HepG2 (cell line): Measurements from ENCODE around the gene C17orf75. TPM values are rescaled to one million over a fixed set of nuclear protein-coding genes. Genes with fewer than 3 reads are reported as not detected.
A peak's percentile ranks its signal among the peaks of the same experiment; 100 is the strongest.

ENCODE experiments used
- DR1 ChIP-seq: sonication (generic); formaldehyde crosslinking; IDR thresholded peaks from 2 replicates; pipeline ENCODE4 v1.8.0; 2021; ENCODE audit warnings: mild to moderate bottlenecking, missing genetic modification reagents, inconsistent platforms
- EED ChIP-seq: sonication (generic); formaldehyde crosslinking; IDR thresholded peaks from 2 replicates; pipeline ENCODE4 v1.5.0; 2020; ENCODE audit warnings: mild to moderate bottlenecking, missing genetic modification reagents
- ELF3 ChIP-seq: IDR thresholded peaks from 2 replicates; pipeline ENCODE4 v1.6.1; 2016; ENCODE audit warnings: missing genetic modification reagents, missing compliant biosample characterization
- FOXA3 ChIP-seq: IDR thresholded peaks from 2 replicates; pipeline ENCODE4 v1.6.1; 2016; ENCODE audit warnings: missing genetic modification reagents, missing compliant biosample characterization
- KAT2B ChIP-seq: fragments of 150-350 bp; IDR thresholded peaks from 2 replicates; pipeline ENCODE4 v1.6.1; 2014; ENCODE audit warnings: low read depth, low read length, borderline replicate concordance
- NCOA2 ChIP-seq: sonication (generic); formaldehyde crosslinking; IDR thresholded peaks from 2 replicates; pipeline ENCODE4 v1.8.0; 2022; ENCODE audit warnings: inconsistent platforms
- POLR2AphosphoS5 ChIP-seq: IDR thresholded peaks from 2 replicates; pipeline ENCODE4 v1.6.1; 2012; ENCODE audit warnings: low read depth, low read length
- SNAPC2 ChIP-seq: sonication (generic); formaldehyde crosslinking; IDR thresholded peaks from 2 replicates; pipeline ENCODE4 v1.8.1; 2022; ENCODE audit warnings: mild to moderate bottlenecking, missing genetic modification reagents
- SSRP1 ChIP-seq: IDR thresholded peaks from 2 replicates; pipeline ENCODE4 v1.6.1; 2016; ENCODE audit warnings: control low read depth
- TCF12 ChIP-seq, 2 experiments: fragments of 450-650 bp in 1 of 2; sonication (generic) in 1 of 2; formaldehyde crosslinking in 1 of 2; IDR thresholded peaks; 2 replicates each; pipeline versions ENCODE4 v1.6.1 to v1.8.0; 2017 to 2022; ENCODE audit warnings: antibody characterized with exemption in 1 of 2, mild to moderate bottlenecking in 1 of 2, missing genetic modification reagents in 1 of 2, moderate library complexity in 1 of 2
- ZMYM4 ChIP-seq: sonication (generic); formaldehyde crosslinking; IDR thresholded peaks from 2 replicates; pipeline ENCODE4 v1.8.1; 2023; ENCODE audit warnings: mild to moderate bottlenecking, missing genetic modification reagents
- ZNF101 ChIP-seq: sonication (generic); formaldehyde crosslinking; IDR thresholded peaks from 2 replicates; pipeline ENCODE4 v1.4.0; 2020; ENCODE audit warnings: mild to moderate bottlenecking, low read depth, missing genetic modification reagents, borderline replicate concordance
- ZNF3 ChIP-seq: IDR thresholded peaks from 2 replicates; pipeline ENCODE4 v1.7.0; 2017; ENCODE audit warnings: inconsistent platforms
- ZNF430 ChIP-seq: sonication (generic); formaldehyde crosslinking; IDR thresholded peaks from 2 replicates; pipeline ENCODE4 v1.9.0; 2021; ENCODE audit warnings: mild to moderate bottlenecking, missing genetic modification reagents
- ZNF431 ChIP-seq: sonication (generic); formaldehyde crosslinking; IDR thresholded peaks from 2 replicates; pipeline ENCODE4 v1.9.0; 2022; ENCODE audit warnings: missing genetic modification reagents, low read depth, mild to moderate bottlenecking, borderline replicate concordance
- ZNF672 ChIP-seq: sonication (generic); formaldehyde crosslinking; IDR thresholded peaks from 2 replicates; pipeline ENCODE4 v1.8.1; 2022; ENCODE audit warnings: missing genetic modification reagents
- polyA plus RNA-seq, 8 experiments: library from polyadenylated mRNA; depleted of rRNA in 3 of 8; stranded (reverse) in 7 of 8; unstranded in 1 of 8; fragments of >200 nt; fragmentation: Illumina TruSeq in 4 of 8; extraction: Trizol in 4 of 8; gene quantifications; 2 replicates each; pipeline versions ENCODE4 v1.2.1 to v1.2.3, GENCODE V29; 2011 to 2016; ENCODE audit warnings: low read depth in 4 of 8, missing spikeins in 1 of 8, mixed read lengths in 1 of 8; ENCODE audit not compliant: insufficient read depth in 1 of 8
- total RNA-seq, 5 experiments: library from RNA; depleted of rRNA; stranded (reverse); fragments of >200 nt; fragmentation: Illumina TruSeq; extraction: Trizol; gene quantifications; 2 replicates each; pipeline ENCODE4 v1.2.3, GENCODE V29; 2016; ENCODE audit warnings: low read depth in 1 of 5
- TF ChIP-seq, protein P1 (sequence below): sonication (generic); formaldehyde crosslinking; IDR thresholded peaks from 2 replicates; pipeline ENCODE4 v1.4.0; 2020; ENCODE audit warnings: mild to moderate bottlenecking, missing genetic modification reagents, borderline replicate concordance
- TF ChIP-seq, protein P2 (sequence below): sonication (generic); formaldehyde crosslinking; IDR thresholded peaks from 2 replicates; pipeline ENCODE4 v1.8.0; 2022; ENCODE audit warnings: missing genetic modification reagents, mild to moderate bottlenecking, borderline replicate concordance
- TF ChIP-seq, protein P3 (sequence below): sonication (generic); formaldehyde crosslinking; IDR thresholded peaks from 2 replicates; pipeline ENCODE4 v1.5.0; 2020; ENCODE audit warnings: missing genetic modification reagents, mild to moderate bottlenecking, borderline replicate concordance
- TF ChIP-seq, protein P4 (sequence below): sonication (generic); formaldehyde crosslinking; IDR thresholded peaks from 2 replicates; pipeline ENCODE4 v1.5.0; 2020; ENCODE audit warnings: missing genetic modification reagents
- TF ChIP-seq, protein P5 (sequence below): sonication (generic); formaldehyde crosslinking; IDR thresholded peaks from 2 replicates; pipeline ENCODE4 v1.4.0; 2020; ENCODE audit warnings: missing genetic modification reagents

The C17orf75 gene
- total and polyA plus RNA-seq, 2 of the 13 experiments (the other 11 are each of a cell fraction or from before 2014, with no cell fraction given) = 16.2 to 33.0 TPM

DNA sequence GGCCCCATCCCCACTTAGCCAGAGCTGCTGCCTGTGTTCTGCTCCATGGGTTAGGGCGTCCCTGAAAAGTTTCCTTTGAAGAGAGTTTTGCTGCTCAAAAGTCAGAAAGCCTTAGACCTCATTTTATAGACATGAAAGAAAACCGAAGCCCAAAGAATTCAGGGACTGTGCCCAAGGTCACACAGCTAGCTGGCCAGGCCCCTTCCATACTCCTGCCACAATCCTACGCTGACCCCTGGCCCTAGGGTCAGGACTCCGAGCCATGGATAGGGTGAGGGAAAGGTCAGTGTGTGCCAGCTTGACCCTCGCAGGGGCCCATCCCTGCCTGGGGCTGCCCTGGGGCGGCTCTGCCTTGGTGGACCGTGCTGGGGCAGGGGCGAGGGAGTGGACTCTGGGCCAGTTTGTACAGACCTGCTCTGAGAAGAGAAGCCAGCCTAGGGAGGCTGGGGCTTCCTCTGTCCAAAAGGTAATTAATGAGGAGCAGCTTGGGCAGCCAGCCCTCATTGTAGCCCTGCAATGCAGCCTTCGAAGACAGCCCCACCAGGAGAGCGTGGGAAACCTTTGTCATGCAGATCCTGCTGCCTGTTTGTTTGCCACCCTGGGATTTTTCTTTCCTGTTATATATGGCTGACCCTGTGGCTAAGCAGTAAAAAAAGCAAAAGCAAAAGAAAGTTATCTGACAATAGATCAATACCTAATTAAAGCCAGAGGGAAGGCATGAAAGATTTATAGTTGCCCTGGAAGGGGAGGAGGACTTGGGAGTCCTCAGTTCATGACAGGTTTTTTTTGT, 38.9 kb downstream of the C17orf75 start (continued):
- TF ChIP-seq ELF3 (CRISPR knock-in tag) (peak; percentile 43; the same call in 1 of the 2 replicates), ZNF430 (CRISPR knock-in tag) (no peak), EED (CRISPR knock-in tag) (no peak), ZNF431 (CRISPR knock-in tag) (no peak), ZNF101 (no peak), ZNF672 (CRISPR knock-in tag) (no peak), FOXA3 (CRISPR knock-in tag) (peak; percentile 39), KAT2B (no peak), DR1 (CRISPR knock-in tag) (0 out of 2 replicates have a peak, but pooled peaks have one; percentile 29), NCOA2 (CRISPR knock-in tag) (peak; percentile 83), TCF12 (IDR thresholded peaks at IDR 0.05) (no peak), TCF12 (CRISPR knock-in tag; IDR thresholded peaks at IDR 0.05) (0 out of 2 replicates have a peak, but pooled peaks have one; percentile 57), POLR2AphosphoS5 (no peak), SSRP1 (no peak), ZMYM4 (peak; percentile 79), ZNF3 (CRISPR knock-in tag) (no peak), SNAPC2 (CRISPR knock-in tag) (0 out of 2 replicates have a peak, but pooled peaks have one; percentile 42)
- TF ChIP-seq, protein P1, sequence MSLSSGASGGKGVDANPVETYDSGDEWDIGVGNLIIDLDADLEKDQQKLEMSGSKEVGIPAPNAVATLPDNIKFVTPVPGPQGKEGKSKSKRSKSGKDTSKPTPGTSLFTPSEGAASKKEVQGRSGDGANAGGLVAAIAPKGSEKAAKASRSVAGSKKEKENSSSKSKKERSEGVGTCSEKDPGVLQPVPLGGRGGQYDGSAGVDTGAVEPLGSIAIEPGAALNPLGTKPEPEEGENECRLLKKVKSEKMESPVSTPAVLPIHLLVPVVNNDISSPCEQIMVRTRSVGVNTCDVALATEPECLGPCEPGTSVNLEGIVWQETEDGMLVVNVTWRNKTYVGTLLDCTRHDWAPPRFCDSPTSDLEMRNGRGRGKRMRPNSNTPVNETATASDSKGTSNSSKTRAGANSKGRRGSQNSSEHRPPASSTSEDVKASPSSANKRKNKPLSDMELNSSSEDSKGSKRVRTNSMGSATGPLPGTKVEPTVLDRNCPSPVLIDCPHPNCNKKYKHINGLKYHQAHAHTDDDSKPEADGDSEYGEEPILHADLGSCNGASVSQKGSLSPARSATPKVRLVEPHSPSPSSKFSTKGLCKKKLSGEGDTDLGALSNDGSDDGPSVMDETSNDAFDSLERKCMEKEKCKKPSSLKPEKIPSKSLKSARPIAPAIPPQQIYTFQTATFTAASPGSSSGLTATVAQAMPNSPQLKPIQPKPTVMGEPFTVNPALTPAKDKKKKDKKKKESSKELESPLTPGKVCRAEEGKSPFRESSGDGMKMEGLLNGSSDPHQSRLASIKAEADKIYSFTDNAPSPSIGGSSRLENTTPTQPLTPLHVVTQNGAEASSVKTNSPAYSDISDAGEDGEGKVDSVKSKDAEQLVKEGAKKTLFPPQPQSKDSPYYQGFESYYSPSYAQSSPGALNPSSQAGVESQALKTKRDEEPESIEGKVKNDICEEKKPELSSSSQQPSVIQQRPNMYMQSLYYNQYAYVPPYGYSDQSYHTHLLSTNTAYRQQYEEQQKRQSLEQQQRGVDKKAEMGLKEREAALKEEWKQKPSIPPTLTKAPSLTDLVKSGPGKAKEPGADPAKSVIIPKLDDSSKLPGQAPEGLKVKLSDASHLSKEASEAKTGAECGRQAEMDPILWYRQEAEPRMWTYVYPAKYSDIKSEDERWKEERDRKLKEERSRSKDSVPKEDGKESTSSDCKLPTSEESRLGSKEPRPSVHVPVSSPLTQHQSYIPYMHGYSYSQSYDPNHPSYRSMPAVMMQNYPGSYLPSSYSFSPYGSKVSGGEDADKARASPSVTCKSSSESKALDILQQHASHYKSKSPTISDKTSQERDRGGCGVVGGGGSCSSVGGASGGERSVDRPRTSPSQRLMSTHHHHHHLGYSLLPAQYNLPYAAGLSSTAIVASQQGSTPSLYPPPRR (CRISPR knock-in tag) = peak; percentile 90
- TF ChIP-seq, protein P2, sequence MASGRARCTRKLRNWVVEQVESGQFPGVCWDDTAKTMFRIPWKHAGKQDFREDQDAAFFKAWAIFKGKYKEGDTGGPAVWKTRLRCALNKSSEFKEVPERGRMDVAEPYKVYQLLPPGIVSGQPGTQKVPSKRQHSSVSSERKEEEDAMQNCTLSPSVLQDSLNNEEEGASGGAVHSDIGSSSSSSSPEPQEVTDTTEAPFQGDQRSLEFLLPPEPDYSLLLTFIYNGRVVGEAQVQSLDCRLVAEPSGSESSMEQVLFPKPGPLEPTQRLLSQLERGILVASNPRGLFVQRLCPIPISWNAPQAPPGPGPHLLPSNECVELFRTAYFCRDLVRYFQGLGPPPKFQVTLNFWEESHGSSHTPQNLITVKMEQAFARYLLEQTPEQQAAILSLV (CRISPR knock-in tag) = peak; percentile 32; the same call in 1 of the 2 replicates
- TF ChIP-seq, protein P3, sequence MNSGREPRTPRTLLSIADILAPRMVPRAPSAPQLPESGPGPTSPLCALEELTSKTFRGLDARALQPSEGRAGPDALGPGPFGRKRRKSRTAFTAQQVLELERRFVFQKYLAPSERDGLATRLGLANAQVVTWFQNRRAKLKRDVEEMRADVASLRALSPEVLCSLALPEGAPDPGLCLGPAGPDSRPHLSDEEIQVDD (CRISPR knock-in tag) = no peak
- TF ChIP-seq, protein P4, sequence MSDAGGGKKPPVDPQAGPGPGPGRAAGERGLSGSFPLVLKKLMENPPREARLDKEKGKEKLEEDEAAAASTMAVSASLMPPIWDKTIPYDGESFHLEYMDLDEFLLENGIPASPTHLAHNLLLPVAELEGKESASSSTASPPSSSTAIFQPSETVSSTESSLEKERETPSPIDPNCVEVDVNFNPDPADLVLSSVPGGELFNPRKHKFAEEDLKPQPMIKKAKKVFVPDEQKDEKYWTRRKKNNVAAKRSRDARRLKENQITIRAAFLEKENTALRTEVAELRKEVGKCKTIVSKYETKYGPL (CRISPR knock-in tag) = no peak
- TF ChIP-seq, protein P5, sequence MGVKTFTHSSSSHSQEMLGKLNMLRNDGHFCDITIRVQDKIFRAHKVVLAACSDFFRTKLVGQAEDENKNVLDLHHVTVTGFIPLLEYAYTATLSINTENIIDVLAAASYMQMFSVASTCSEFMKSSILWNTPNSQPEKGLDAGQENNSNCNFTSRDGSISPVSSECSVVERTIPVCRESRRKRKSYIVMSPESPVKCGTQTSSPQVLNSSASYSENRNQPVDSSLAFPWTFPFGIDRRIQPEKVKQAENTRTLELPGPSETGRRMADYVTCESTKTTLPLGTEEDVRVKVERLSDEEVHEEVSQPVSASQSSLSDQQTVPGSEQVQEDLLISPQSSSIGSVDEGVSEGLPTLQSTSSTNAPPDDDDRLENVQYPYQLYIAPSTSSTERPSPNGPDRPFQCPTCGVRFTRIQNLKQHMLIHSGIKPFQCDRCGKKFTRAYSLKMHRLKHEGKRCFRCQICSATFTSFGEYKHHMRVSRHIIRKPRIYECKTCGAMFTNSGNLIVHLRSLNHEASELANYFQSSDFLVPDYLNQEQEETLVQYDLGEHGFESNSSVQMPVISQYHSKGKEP = no peak
